GM23248 (cell line): ENCODE measurements around the gene ABCC12.

Experiments
- EZH2 ChIP-seq: fragments of 200-600 bp; sonication (generic); IDR thresholded peaks from 2 replicates; pipeline ENCODE4 v1.6.1; 2018; ENCODE audit warnings: antibody characterized with exemption, mild to moderate bottlenecking; ENCODE audit not compliant: insufficient read depth, poor library complexity, severe bottlenecking
- EZH2phosphoT487 ChIP-seq: fragments of 200-600 bp; sonication (generic); IDR thresholded peaks from 2 replicates; pipeline ENCODE4 v1.6.1; 2018; ENCODE audit warnings: antibody characterized with exemption, moderate library complexity, mild to moderate bottlenecking, low read depth; ENCODE audit not compliant: insufficient read depth

- TF ChIP-seq EZH2phosphoT487 = no peak
- TF ChIP-seq EZH2 = no peak
Observed at GRCh38 chr16:48139517-48139916, 16.3 kb downstream of the ABCC12 start.
